ENCODE measurements around the gene TRAF2.

DNA sequence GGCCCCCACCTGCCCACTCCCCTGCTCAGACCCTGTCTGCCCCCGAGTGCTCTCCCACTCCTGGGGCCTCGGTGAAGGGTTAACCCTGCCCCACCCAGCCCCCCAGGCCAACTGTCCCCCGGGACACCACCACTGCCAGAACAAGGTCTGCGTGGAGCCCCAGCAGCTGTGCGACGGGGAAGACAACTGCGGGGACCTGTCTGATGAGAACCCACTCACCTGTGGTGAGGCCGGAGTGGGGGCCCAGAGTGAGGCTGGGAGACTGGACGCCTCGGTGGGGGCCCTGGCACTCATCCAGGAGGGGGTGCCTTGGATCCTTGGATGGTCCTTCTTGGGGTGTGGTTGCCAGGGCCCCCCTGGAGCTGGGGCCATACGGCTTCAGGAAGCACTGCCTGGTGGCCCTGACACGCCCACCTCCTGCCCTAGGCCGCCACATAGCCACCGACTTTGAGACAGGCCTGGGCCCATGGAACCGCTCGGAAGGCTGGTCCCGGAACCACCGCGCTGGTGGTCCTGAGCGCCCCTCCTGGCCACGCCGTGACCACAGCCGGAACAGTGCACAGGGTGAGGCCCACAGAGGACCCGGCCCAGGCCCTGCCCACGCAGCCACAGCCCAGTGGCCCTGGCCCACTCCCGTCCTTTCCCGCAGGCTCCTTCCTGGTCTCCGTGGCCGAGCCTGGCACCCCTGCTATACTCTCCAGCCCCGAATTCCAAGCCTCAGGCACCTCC lies 32.0 kb upstream of the TRAF2 start:
- TF ChIP-seq, protein P1, sequence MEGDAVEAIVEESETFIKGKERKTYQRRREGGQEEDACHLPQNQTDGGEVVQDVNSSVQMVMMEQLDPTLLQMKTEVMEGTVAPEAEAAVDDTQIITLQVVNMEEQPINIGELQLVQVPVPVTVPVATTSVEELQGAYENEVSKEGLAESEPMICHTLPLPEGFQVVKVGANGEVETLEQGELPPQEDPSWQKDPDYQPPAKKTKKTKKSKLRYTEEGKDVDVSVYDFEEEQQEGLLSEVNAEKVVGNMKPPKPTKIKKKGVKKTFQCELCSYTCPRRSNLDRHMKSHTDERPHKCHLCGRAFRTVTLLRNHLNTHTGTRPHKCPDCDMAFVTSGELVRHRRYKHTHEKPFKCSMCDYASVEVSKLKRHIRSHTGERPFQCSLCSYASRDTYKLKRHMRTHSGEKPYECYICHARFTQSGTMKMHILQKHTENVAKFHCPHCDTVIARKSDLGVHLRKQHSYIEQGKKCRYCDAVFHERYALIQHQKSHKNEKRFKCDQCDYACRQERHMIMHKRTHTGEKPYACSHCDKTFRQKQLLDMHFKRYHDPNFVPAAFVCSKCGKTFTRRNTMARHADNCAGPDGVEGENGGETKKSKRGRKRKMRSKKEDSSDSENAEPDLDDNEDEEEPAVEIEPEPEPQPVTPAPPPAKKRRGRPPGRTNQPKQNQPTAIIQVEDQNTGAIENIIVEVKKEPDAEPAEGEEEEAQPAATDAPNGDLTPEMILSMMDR (conservative IDR thresholded peaks at IDR 0.05; ENCODE audit: low read depth, low read length), result no peak
- TF ChIP-seq, protein P2, sequence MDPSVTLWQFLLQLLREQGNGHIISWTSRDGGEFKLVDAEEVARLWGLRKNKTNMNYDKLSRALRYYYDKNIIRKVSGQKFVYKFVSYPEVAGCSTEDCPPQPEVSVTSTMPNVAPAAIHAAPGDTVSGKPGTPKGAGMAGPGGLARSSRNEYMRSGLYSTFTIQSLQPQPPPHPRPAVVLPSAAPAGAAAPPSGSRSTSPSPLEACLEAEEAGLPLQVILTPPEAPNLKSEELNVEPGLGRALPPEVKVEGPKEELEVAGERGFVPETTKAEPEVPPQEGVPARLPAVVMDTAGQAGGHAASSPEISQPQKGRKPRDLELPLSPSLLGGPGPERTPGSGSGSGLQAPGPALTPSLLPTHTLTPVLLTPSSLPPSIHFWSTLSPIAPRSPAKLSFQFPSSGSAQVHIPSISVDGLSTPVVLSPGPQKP (IDR thresholded peaks at IDR 0.05; ENCODE audit: borderline replicate concordance, low read depth, low read length), result no peak
- TF ChIP-seq MAZ (IDR thresholded peaks at IDR 0.05; ENCODE audit: borderline replicate concordance, low read depth, low read length), result no peak
- no peak for TF ChIP-seq POLR2A (IDR thresholded peaks at IDR 0.05; ENCODE audit: low read depth, low read length)
- no peak for TF ChIP-seq RAD21 (IDR thresholded peaks at IDR 0.05; ENCODE audit: low read length)
- TF ChIP-seq, protein P3, sequence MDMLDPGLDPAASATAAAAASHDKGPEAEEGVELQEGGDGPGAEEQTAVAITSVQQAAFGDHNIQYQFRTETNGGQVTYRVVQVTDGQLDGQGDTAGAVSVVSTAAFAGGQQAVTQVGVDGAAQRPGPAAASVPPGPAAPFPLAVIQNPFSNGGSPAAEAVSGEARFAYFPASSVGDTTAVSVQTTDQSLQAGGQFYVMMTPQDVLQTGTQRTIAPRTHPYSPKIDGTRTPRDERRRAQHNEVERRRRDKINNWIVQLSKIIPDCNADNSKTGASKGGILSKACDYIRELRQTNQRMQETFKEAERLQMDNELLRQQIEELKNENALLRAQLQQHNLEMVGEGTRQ (IDR thresholded peaks at IDR 0.05; ENCODE audit: low read depth, low read length), result no peak
- TF ChIP-seq RCOR1 (IDR thresholded peaks at IDR 0.05; ENCODE audit: insufficient replicate concordance, low read length), result no peak
- no peak for TF ChIP-seq RFX5 (IDR thresholded peaks at IDR 0.05; ENCODE audit: low read depth, low read length)
- no peak for TF ChIP-seq MXI1 (IDR thresholded peaks at IDR 0.05; ENCODE audit: borderline replicate concordance, low read depth, low read length)
- no peak for TF ChIP-seq SMC3 (IDR thresholded peaks at IDR 0.05; ENCODE audit: low read depth, low read length)
- TF ChIP-seq MAFK (IDR thresholded peaks at IDR 0.05; ENCODE audit: low read depth, low read length), result no peak
- TF ChIP-seq FOS (IDR thresholded peaks at IDR 0.05; ENCODE audit: low read depth, low read length), result no peak
- TF ChIP-seq CEBPB (IDR thresholded peaks at IDR 0.05; ENCODE audit: low read depth, low read length), result no peak
- TF ChIP-seq BHLHE40 (IDR thresholded peaks at IDR 0.05; ENCODE audit: low read depth, low read length), result no peak
